ENCODE results near the gene DUSP22.

DNA sequence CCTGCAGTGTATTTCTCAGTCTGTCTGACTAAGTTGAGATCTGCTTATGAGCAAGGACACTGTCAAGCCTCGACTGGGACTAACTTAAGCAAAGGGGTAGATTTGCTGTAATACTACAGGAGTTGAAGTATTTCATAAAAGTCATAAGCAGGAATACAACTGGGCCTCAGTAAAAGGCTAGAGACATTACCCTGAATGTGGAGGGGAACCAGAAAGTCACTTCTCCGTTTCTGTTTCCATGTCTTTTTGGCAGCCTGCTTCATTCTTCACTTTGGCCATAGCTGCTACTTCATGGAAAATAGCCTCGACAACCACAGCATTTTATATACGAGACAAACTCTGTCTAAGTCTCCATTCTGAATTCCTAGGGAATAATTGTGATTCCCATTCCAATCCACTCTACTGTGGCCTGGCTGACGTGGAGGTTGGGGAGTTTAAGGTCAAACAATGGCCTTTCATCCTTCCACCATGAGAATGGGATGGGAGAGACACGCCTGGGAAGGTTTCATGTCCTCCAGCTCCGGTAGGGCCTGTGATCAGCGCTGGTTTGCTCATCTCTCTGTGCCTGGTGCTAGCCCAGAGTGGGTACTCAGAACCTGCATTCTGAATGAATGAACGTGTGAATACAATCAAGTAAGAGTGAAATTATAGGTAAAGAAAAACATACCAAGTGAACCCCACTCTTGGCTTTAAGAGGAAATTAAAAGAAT, 37.1 kb upstream of the DUSP22 start:
- TF ChIP-seq POLR2AphosphoS5 (IDR thresholded peaks at IDR 0.05), result no peak
- TF ChIP-seq, protein P1, sequence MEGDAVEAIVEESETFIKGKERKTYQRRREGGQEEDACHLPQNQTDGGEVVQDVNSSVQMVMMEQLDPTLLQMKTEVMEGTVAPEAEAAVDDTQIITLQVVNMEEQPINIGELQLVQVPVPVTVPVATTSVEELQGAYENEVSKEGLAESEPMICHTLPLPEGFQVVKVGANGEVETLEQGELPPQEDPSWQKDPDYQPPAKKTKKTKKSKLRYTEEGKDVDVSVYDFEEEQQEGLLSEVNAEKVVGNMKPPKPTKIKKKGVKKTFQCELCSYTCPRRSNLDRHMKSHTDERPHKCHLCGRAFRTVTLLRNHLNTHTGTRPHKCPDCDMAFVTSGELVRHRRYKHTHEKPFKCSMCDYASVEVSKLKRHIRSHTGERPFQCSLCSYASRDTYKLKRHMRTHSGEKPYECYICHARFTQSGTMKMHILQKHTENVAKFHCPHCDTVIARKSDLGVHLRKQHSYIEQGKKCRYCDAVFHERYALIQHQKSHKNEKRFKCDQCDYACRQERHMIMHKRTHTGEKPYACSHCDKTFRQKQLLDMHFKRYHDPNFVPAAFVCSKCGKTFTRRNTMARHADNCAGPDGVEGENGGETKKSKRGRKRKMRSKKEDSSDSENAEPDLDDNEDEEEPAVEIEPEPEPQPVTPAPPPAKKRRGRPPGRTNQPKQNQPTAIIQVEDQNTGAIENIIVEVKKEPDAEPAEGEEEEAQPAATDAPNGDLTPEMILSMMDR (IDR thresholded peaks at IDR 0.05), result no peak
- TF ChIP-seq POLR2A (IDR thresholded peaks at IDR 0.05), result no peak
